B cell (primary cell): ENCODE results near the gene RAB11FIP3. TPM values are rescaled to one million over a fixed set of nuclear protein-coding genes. Genes with fewer than 3 reads are reported as not detected.

Experiments
- ATAC-seq: fragments of 200-7000 bp; cut with Tn5 transposase; one replicate; pipeline ENCODE4 v1.10.0; 2021; ENCODE audit warnings: low read depth, mild to moderate bottlenecking, moderate number of reproducible peaks, moderate library complexity
- CTCF ChIA-PET: fragments of 350-600 bp; sonication (Branson Sonifier 250); formaldehyde crosslinking; loops from one replicate; lab custom pipeline; 2021; ENCODE audit warnings: antibody characterized with exemption, inconsistent platforms; lab: Charles Lee
- POLR2A ChIA-PET: fragments of 350-600 bp; sonication (Branson Sonifier 250); formaldehyde crosslinking; loops from one replicate; lab custom pipeline; 2021; ENCODE audit warnings: antibody characterized with exemption; lab: Charles Lee
- DNase-seq: peaks from one replicate; pipeline ENCODE4 v3.0.0; 2013
- H2AFZ ChIP-seq: 2 replicates; pipeline ENCODE4 v1.6.1; 2012; ENCODE audit warnings: mild to moderate bottlenecking, low read depth, low read length; ENCODE audit not compliant: insufficient read depth, poor library complexity, severe bottlenecking
- H3K27ac ChIP-seq, 2 donors: 1 replicate in 1 of 2; 2 replicates in 1 of 2; pipeline ENCODE4 v1.5.1; 2012 to 2013; ENCODE audit warnings: low read length in 2 of 2, mild to moderate bottlenecking in 2 of 2, moderate library complexity in 1 of 2
- H3K27me3 ChIP-seq, 4 experiments: fragments of 200-600 bp in 1 of 4; sonication (generic) in 1 of 4; replicated peaks in 1 of 4; 1 replicate in 2 of 4; 2 replicates in 2 of 4; pipeline versions ENCODE4 v1.6.1 to v1.7.0; 2013 to 2016; ENCODE audit warnings: low read length in 3 of 4, mild to moderate bottlenecking in 2 of 4, mixed read lengths in 1 of 4, moderate library complexity in 1 of 4; ENCODE audit not compliant: insufficient read depth in 4 of 4, control insufficient read depth in 3 of 4; ENCODE audit errors: control extremely low read depth in 1 of 4
- H3K36me3 ChIP-seq, 2 experiments: replicated peaks in 1 of 2; 1 replicate in 1 of 2; 2 replicates in 1 of 2; pipeline versions ENCODE4 v1.6.1 to v1.7.1; 2013; ENCODE audit warnings: low read length in 1 of 2; ENCODE audit not compliant: insufficient read depth in 2 of 2, control insufficient read depth in 1 of 2; ENCODE audit errors: control extremely low read depth in 1 of 2, extremely low read depth in 1 of 2
- H3K4me1 ChIP-seq, 2 donors: fragments of 200-600 bp in 1 of 2; sonication (generic) in 1 of 2; 1 replicate in 1 of 2; 2 replicates in 1 of 2; pipeline versions ENCODE4 v1.5.1 to v1.6.1; 2013 to 2017; ENCODE audit warnings: low read length in 2 of 2; ENCODE audit not compliant: control insufficient read depth in 2 of 2, insufficient read depth in 2 of 2
- H3K4me2 ChIP-seq: replicated peaks from 2 replicates; pipeline ENCODE3; 2012; ENCODE audit warnings: mild to moderate bottlenecking, low read depth, low read length; ENCODE audit not compliant: poor library complexity, severe bottlenecking
- H3K4me3 ChIP-seq, 5 experiments: fragments of 200-600 bp in 1 of 5; sonication (generic) in 1 of 5; 1 replicate in 3 of 5; 2 replicates in 2 of 5; pipeline versions ENCODE4 v1.5.1 to v1.7.0; 2011 to 2016; ENCODE audit warnings: low read length in 4 of 5, mild to moderate bottlenecking in 4 of 5, low read depth in 2 of 5, control low read depth in 1 of 5, moderate library complexity in 1 of 5; ENCODE audit not compliant: insufficient read depth in 1 of 5; ENCODE audit errors: control extremely low read depth in 1 of 5, extremely low read depth in 1 of 5
- H3K79me2 ChIP-seq: fragments of 200-600 bp; sonication (generic); one replicate; pipeline ENCODE4 v1.6.0; 2016; ENCODE audit warnings: low read length; ENCODE audit not compliant: control insufficient read depth, insufficient read depth
- H3K9ac ChIP-seq: fragments of 200-600 bp; sonication (generic); 2 replicates; pipeline ENCODE4 v1.6.1; 2017; ENCODE audit warnings: mild to moderate bottlenecking, low read length, moderate library complexity
- H3K9me3 ChIP-seq, 3 donors: one replicate each; pipeline versions ENCODE4 v1.6.1 to v1.7.1; 2013; ENCODE audit warnings: low read length in 2 of 3; ENCODE audit not compliant: control insufficient read depth in 2 of 3, insufficient read depth in 1 of 3; ENCODE audit errors: control extremely low read depth in 1 of 3
- H4K20me1 ChIP-seq: 2 replicates; pipeline ENCODE4 v1.6.0; 2012; ENCODE audit warnings: mild to moderate bottlenecking, low read length; ENCODE audit not compliant: insufficient read depth, control insufficient read depth, poor library complexity, severe bottlenecking
- H3K27ac Mint-ChIP-seq: one replicate; pipeline ENCODE4 v1.8.0; 2021; ENCODE audit warnings: mixed read lengths
- H3K27me3 Mint-ChIP-seq: one replicate; pipeline ENCODE4 v1.8.0; 2021; ENCODE audit warnings: mixed read lengths
- H3K4me1 Mint-ChIP-seq: one replicate; pipeline ENCODE4 v1.8.0; 2021; ENCODE audit warnings: mixed read lengths
- H3K4me3 Mint-ChIP-seq: one replicate; pipeline ENCODE4 v1.8.0; 2021; ENCODE audit warnings: mixed read lengths
- H3K9me3 Mint-ChIP-seq: one replicate; pipeline ENCODE4 v1.8.0; 2022; ENCODE audit warnings: mixed read lengths; ENCODE audit not compliant: insufficient read depth
- EZH2 ChIP-seq: IDR thresholded peaks from 2 replicates; pipeline ENCODE4 v1.6.1; 2012; ENCODE audit warnings: borderline replicate concordance, low read depth, mild to moderate bottlenecking, moderate library complexity, low read length; ENCODE audit not compliant: insufficient read depth, poor library complexity, severe bottlenecking
- WGBS: methylation state at CpG from one replicate; pipeline ENCODE4 v1.1.5; 2013; ENCODE audit warnings: missing lambda C conversion rate; ENCODE audit not compliant: insufficient coverage; 5-methylcytosine and 5-hydroxymethylcytosine counted together
- intact Hi-C: fragments of 100-400 bp; cut with micrococcal nuclease; formaldehyde crosslinking; loops from one replicate; pipeline ENCODE4 v1.10.0; 2022
- polyA plus RNA-seq: library from polyadenylated mRNA; depleted of rRNA; stranded (reverse); fragments of >200 nt; gene quantifications from 2 replicates; pipeline ENCODE4 v1.2.3, GENCODE V29; 2012
- total RNA-seq, 2 donors: library from RNA; stranded (reverse); fragments of 120-200 nt in 1 of 2; gene quantifications; 1 replicate in 1 of 2; 2 replicates in 1 of 2; pipeline versions ENCODE4 v1.2.3 to v1.2.4, GENCODE V29; 2013 to 2022
- TF ChIP-seq, protein P1 (sequence below): fragments of 200-600 bp; IDR thresholded peaks from one replicate; pipeline ENCODE4 v1.8.0; 2022; ENCODE audit warnings: antibody characterized with exemption, mild to moderate bottlenecking

The RAB11FIP3 gene
- total and polyA plus RNA-seq, 2 donors (not counting 1 experiment from before 2014, with no cell fraction given), result 24.3 to 57.2 TPM

DNA sequence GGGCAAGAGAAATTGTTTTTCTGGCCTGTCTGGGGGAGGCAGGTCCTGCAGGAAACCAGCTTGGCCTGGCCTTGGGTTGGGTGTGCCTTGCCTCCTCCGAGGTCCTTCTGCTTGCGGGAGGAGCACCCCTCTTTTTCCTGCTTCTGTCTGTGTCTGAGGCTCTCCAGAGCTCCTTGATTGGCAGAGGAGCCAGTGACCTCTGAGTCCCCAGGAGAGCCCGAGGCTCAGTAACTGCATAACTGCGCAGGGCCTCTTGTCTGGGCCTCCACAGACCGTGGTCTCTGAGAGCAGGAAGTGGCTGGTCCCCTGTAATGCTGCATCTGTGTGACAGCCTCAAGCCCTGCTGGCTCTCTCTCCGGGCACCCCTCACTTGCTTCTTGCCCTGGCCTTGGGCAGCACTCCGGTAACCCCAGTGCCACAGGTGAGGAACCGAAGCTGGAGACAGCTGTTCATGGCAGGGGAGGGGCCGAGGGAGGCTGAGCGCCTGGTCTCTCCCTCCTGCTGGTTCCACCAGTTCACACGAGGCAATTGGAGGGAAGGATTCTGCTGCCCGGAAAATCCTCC lies 103.6 kb downstream of the RAB11FIP3 start:
- H3K9ac ChIP-seq, result peak overlapping the region; percentile 65
- peaks cover 25 to 44% of the 10 kb centered on the region in 2 donors for H3K4me1 ChIP-seq
- ATAC-seq (no peak), DNase-seq (no peak)
- Mint-ChIP-seq H3K4me1 (peaks cover 33% of the 10 kb centered on the region), H3K27ac (peak overlapping the region; percentile 83), H3K27me3 (no peaks in the 10 kb centered on the region), H3K9me3 (no peaks in the 10 kb centered on the region), H3K4me3 (peak overlapping the region; percentile 83)
- intact Hi-C loops, result loop anchor here (5.0 kb wide), 1 partner anchor 147 kb away; the partner anchor contains the start of gene PGAP6
- no peaks in the 10 kb centered on the region for H3K9me3 ChIP-seq
- peak overlapping the region in 1 of 2 donors; percentile 33 for H3K27ac ChIP-seq
- ChIA-PET POLR2A (no interaction called here), CTCF (no interaction called here)
- TF ChIP-seq EZH2, result no peak
- TF ChIP-seq, protein P1, sequence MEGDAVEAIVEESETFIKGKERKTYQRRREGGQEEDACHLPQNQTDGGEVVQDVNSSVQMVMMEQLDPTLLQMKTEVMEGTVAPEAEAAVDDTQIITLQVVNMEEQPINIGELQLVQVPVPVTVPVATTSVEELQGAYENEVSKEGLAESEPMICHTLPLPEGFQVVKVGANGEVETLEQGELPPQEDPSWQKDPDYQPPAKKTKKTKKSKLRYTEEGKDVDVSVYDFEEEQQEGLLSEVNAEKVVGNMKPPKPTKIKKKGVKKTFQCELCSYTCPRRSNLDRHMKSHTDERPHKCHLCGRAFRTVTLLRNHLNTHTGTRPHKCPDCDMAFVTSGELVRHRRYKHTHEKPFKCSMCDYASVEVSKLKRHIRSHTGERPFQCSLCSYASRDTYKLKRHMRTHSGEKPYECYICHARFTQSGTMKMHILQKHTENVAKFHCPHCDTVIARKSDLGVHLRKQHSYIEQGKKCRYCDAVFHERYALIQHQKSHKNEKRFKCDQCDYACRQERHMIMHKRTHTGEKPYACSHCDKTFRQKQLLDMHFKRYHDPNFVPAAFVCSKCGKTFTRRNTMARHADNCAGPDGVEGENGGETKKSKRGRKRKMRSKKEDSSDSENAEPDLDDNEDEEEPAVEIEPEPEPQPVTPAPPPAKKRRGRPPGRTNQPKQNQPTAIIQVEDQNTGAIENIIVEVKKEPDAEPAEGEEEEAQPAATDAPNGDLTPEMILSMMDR, result no peak
- H3K27me3 ChIP-seq, result no peaks in the 10 kb centered on the region
- WGBS, result 59% methylated on average over 11 of the region's 12 CpGs
- H4K20me1 ChIP-seq, result peaks cover 72% of the 10 kb centered on the region
- peak overlapping the region; percentile 93 for H3K4me2 ChIP-seq
- peaks cover 69% of the 10 kb centered on the region for H3K79me2 ChIP-seq
- peak overlapping the region in 4 of 5 experiments; percentile 55 to 74 (median 64) for H3K4me3 ChIP-seq
- H3K36me3 ChIP-seq, result no peaks in the 10 kb centered on the region
- H2AFZ ChIP-seq, result peak overlapping the region; percentile 68

DNA sequence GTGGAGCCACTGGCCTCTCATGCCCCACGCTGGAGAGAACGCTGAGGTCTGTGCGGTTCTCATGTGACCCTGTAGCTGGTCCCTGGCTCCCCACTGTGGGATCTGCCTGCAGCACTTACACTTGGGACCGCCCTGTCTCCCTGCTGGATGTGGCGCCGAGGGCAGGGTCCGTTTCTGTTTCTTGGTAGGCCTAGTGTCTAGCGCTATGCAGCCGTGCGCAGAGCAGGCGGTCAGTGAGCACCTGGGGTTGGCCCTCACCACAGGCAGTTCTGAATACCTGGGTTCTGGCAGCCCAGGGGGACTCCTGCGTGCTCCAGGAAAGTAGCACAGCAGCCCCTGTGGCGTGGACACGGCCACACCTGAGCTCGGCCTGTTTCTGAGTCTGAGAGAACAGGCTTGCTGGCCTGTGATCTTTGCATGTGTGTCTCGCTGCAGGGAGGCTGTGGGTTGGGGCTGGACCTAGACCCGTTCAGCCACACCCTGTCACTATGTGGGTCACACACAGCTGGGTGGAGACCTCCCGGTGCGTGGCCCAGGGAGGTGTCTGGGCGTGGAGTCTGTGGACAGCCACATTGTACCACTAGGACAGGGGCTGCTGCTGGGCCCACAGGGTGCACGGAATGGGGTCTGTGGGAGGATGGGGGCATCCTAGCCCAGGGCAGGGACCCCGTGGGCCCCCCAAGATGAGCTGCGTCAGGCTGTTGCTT lies 104.8 kb downstream of the RAB11FIP3 start:
- H3K4me3 ChIP-seq, result no peak overlapping the region
- no peaks in the 10 kb centered on the region for H3K9me3 ChIP-seq
- TF ChIP-seq, protein P1, result no peak
- TF ChIP-seq EZH2, result no peak
- no peak overlapping the region for H2AFZ ChIP-seq
- no peak overlapping the region for H3K9ac ChIP-seq
- ChIA-PET POLR2A (interaction anchor here (0.5 kb wide), 1 partner anchor 1176 kb away, joined by 3 read pairs; no protein-coding TSS in a partner anchor), CTCF (no interaction called here)
- H3K79me2 ChIP-seq, result peaks cover 81% of the 10 kb centered on the region
- Mint-ChIP-seq H3K27me3 (no peaks in the 10 kb centered on the region), H3K4me3 (peak overlapping the region; percentile 83), H3K4me1 (peaks cover 30% of the 10 kb centered on the region), H3K9me3 (no peaks in the 10 kb centered on the region), H3K27ac (no peak overlapping the region)
- WGBS, result 95% methylated on average over 23 of the region's 23 CpGs
- DNase-seq, result no peak
- no peaks in the 10 kb centered on the region for H3K36me3 ChIP-seq
- peaks cover 77% of the 10 kb centered on the region for H4K20me1 ChIP-seq
- no peak overlapping the region for H3K27ac ChIP-seq
- no peak for ATAC-seq
- no peaks in the 10 kb centered on the region for H3K27me3 ChIP-seq
- intact Hi-C loops, result no loop called here
- peak overlapping the region; percentile 93 for H3K4me2 ChIP-seq
- peaks cover 25 to 38% of the 10 kb centered on the region in 2 donors for H3K4me1 ChIP-seq
